NCI-H526 treated with DMSO at 0.1 percent for 48 hours (cell line): ENCODE measurements around the gene SGCA.

Experiments
- DNase-seq: peaks from one replicate; lab custom pipeline; 2025; lab: John Stamatoyannopoulos, UW

Gene SGCA

GRCh38 chr17:50165867-50166517 lies at the start of gene SGCA:
Gene SGCA (plus strand): TSS chr17:50166005. CDS start chr17:50166041, 36 bp downstream.
- DNase-seq: no peak

- DNase-seq: peak; percentile 40
These were observed 48.4 kb upstream of the SGCA start for GRCh38 chr17:50117202-50118051.

GRCh38 chr17:50118076-50118827 lies 47.6 kb upstream of the SGCA start:
- DNase-seq: no peak

- no peak for DNase-seq
These were observed 47.0 kb upstream of the SGCA start for GRCh38 chr17:50118828-50119218.

GRCh38 chr17:50120475-50121253 lies 45.1 kb upstream of the SGCA start:
- no peak for DNase-seq

- no peak for DNase-seq
These were observed 42.9 kb upstream of the SGCA start for GRCh38 chr17:50122945-50123344.

- no peak for DNase-seq
These were observed 42.0 kb upstream of the SGCA start for GRCh38 chr17:50123649-50124349.

- no peak for DNase-seq
These were observed 40.3 kb upstream of the SGCA start for GRCh38 chr17:50125420-50125997.

- DNase-seq: no peak
These were observed 38.0 kb upstream of the SGCA start for GRCh38 chr17:50127697-50128361.

- DNase-seq: no peak
These were observed 37.1 kb upstream of the SGCA start for GRCh38 chr17:50128441-50129352.

- DNase-seq: no peak
These were observed 36.5 kb upstream of the SGCA start for GRCh38 chr17:50129353-50129727.

GRCh38 chr17:50129728-50130558 lies 35.9 kb upstream of the SGCA start, which contains the start of gene SAMD14:
Gene SAMD14 (minus strand): TSS chr17:50130160. CDS start chr17:50124959, 5,201 bp downstream.
- DNase-seq: peak; percentile 15

GRCh38 chr17:50130559-50131305 lies 35.1 kb upstream of the SGCA start:
- no peak for DNase-seq

GRCh38 chr17:50132104-50132794 lies 33.6 kb upstream of the SGCA start:
- DNase-seq: no peak

- no peak for DNase-seq
These were observed 32.6 kb upstream of the SGCA start for GRCh38 chr17:50133028-50133768.

GRCh38 chr17:50133769-50134099 lies 32.1 kb upstream of the SGCA start:
- no peak for DNase-seq
